HL-60 (cell line): ENCODE results near the gene SORL1.

Experiments used
- DNase-seq, 2 experiments: peaks; one replicate each; pipeline ENCODE4 v3.0.0-alpha.2; 2010 to 2020; ENCODE audit warnings: low read depth in 1 of 2, low spot score in 1 of 2
- H3K27ac ChIP-seq: fragments of 250-450 bp; sonication (Bioruptor Pico); replicated peaks from 2 replicates; pipeline ENCODE4 v1.5.1; 2020; ENCODE audit warnings: mild to moderate bottlenecking, moderate library complexity
- H3K27me3 ChIP-seq: fragments of 250-450 bp; sonication (Bioruptor Pico); 2 replicates; pipeline ENCODE4 v1.5.1; 2021; ENCODE audit warnings: mild to moderate bottlenecking, moderate library complexity; ENCODE audit not compliant: insufficient read depth, poor library complexity, severe bottlenecking
- H3K4me3 ChIP-seq: replicated peaks from 2 replicates; pipeline ENCODE4 v1.5.1; 2011; ENCODE audit warnings: mild to moderate bottlenecking, control low read depth, low read length; ENCODE audit not compliant: insufficient read depth
- GABPA ChIP-seq: IDR thresholded peaks from 2 replicates; pipeline ENCODE4 v1.6.1; 2012; ENCODE audit warnings: low read depth
- POLR2AphosphoS5 ChIP-seq: IDR thresholded peaks from 2 replicates; pipeline ENCODE4 v1.6.1; 2012; ENCODE audit warnings: low read depth
- SPI1 ChIP-seq: IDR thresholded peaks from 2 replicates; pipeline ENCODE4 v1.6.1; 2012; ENCODE audit warnings: low read depth, mild to moderate bottlenecking, borderline replicate concordance
- TF ChIP-seq, protein P1 (sequence below): IDR thresholded peaks from 2 replicates; pipeline ENCODE4 v1.6.1; 2012; ENCODE audit warnings: low read depth; ENCODE audit not compliant: insufficient replicate concordance
- TF ChIP-seq, protein P2 (sequence below): IDR thresholded peaks from one replicate; pipeline ENCODE4 v1.5.1; 2011; ENCODE audit warnings: low read length, control low read depth, inconsistent platforms; ENCODE audit not compliant: insufficient read depth

Gene SORL1

DNA sequence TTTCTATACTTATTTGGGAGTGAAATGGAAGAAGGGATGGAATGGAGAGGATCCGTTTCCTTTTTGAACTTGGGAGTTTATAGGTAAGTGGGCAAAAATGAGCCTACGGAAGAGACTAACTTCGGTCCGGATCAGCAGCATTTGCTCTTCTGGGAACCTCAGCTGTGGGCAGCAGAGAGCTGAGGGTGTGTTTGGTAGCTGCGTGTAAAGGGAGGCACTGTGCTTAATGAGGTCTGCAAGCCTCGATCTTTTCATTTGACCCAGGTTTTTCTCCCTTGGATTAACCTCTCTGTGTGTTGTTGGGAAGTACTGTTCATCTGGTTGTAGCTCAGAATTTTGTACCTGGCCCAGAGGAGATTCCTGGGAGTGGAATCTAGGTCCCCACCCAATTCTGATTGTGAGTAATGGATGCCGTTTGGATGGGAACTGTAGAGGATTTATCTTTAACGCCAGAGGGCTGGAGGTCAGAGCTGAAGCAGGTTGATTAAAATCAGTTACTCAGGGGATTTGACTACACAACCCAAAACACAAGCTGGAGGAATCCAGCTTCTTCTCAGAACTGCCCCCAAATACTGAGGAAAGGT, 202.2 kb downstream of the SORL1 start:
- DNase-seq, result no peak
- TF ChIP-seq, protein P1, sequence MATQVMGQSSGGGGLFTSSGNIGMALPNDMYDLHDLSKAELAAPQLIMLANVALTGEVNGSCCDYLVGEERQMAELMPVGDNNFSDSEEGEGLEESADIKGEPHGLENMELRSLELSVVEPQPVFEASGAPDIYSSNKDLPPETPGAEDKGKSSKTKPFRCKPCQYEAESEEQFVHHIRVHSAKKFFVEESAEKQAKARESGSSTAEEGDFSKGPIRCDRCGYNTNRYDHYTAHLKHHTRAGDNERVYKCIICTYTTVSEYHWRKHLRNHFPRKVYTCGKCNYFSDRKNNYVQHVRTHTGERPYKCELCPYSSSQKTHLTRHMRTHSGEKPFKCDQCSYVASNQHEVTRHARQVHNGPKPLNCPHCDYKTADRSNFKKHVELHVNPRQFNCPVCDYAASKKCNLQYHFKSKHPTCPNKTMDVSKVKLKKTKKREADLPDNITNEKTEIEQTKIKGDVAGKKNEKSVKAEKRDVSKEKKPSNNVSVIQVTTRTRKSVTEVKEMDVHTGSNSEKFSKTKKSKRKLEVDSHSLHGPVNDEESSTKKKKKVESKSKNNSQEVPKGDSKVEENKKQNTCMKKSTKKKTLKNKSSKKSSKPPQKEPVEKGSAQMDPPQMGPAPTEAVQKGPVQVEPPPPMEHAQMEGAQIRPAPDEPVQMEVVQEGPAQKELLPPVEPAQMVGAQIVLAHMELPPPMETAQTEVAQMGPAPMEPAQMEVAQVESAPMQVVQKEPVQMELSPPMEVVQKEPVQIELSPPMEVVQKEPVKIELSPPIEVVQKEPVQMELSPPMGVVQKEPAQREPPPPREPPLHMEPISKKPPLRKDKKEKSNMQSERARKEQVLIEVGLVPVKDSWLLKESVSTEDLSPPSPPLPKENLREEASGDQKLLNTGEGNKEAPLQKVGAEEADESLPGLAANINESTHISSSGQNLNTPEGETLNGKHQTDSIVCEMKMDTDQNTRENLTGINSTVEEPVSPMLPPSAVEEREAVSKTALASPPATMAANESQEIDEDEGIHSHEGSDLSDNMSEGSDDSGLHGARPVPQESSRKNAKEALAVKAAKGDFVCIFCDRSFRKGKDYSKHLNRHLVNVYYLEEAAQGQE, result no peak
- no peak for TF ChIP-seq GABPA
- TF ChIP-seq, protein P2, sequence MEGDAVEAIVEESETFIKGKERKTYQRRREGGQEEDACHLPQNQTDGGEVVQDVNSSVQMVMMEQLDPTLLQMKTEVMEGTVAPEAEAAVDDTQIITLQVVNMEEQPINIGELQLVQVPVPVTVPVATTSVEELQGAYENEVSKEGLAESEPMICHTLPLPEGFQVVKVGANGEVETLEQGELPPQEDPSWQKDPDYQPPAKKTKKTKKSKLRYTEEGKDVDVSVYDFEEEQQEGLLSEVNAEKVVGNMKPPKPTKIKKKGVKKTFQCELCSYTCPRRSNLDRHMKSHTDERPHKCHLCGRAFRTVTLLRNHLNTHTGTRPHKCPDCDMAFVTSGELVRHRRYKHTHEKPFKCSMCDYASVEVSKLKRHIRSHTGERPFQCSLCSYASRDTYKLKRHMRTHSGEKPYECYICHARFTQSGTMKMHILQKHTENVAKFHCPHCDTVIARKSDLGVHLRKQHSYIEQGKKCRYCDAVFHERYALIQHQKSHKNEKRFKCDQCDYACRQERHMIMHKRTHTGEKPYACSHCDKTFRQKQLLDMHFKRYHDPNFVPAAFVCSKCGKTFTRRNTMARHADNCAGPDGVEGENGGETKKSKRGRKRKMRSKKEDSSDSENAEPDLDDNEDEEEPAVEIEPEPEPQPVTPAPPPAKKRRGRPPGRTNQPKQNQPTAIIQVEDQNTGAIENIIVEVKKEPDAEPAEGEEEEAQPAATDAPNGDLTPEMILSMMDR, result no peak
- no peak for TF ChIP-seq SPI1
- no peak for TF ChIP-seq POLR2AphosphoS5
- no peak overlapping the region for H3K4me3 ChIP-seq
- H3K27me3 ChIP-seq, result no peaks in the 10 kb centered on the region
- H3K27ac ChIP-seq, result no peak overlapping the region

DNA sequence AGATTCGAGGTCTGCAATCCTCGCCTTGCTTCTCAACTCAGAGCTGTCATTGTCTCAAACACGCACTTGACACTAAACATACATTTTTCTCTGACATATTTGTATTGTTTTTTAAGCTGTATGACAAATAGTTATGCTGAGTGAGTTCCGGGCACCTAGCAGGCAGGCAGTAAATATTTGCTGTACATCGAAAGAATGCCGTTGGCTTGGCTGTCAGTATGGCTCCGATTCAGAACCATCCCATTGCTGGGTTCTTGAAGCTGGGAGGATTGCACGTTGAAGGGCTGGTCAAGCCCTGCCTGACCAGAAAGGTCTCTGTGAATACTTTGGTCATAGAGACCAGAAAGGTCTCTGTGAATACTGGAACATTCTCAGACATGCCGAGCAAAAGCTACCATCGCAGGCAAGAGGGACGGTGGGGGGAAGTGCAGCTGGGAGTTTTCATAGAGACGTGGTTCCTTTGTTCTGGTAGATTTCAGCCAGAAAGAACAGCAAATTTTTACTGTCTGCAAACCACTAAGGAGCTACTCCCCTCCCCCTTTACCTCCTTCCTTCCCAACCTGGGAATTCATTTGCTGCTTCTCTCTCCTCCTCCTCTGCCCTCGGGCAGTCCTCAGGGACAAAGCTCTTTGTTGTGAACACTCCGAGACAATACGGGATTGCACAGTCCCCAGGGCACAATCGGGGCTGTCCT, 202.9 kb downstream of the SORL1 start:
- Histone ChIP-seq H3K27ac (no peak overlapping the region), H3K4me3 (peak overlapping the region; percentile 47), H3K27me3 (no peaks in the 10 kb centered on the region)
- TF ChIP-seq SPI1 (peak; percentile 47; the same call in 1 of the 2 replicates), POLR2AphosphoS5 (no peak)
- no peak for DNase-seq

DNA sequence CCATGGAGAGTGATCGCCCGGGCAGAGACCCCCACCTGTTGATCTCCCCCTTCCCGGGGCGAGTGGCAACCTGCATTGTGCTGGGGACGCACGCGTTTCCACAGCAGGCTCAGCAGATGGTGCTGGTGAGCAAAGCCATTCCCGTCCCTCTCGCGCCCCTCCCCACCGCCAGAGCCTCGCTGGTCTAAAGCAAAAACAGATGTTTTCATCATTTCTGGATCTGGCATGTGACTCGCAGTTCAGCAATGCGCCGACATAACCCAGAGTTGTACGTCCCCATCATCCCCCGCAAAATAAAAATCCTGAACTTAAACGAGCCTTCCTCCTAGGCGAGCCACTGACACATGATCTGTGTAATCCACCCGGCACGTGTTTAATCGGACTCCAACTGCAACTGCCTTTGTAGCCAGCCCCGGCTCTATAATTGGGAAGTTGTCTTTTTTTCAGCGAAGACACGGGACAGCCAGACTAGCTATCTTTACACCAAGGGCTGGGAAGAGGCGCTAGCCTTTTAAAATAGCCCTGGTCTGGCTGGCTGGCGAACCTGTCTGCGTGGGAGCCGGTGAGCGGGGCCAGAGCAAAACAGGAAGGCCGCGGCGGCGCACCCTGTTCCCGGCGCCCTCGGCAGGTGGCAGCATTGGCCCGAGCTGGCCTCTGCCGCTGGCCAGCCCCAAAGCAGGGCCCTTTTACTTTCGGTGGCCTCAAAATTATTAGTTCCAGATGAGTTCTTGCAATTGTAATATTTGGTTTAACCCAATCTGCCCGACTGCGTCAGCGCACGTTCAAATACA, 203.6 kb downstream of the SORL1 start:
- no peaks in the 10 kb centered on the region for H3K27me3 ChIP-seq
- TF ChIP-seq GABPA, result no peak
- no peak for TF ChIP-seq POLR2AphosphoS5
- TF ChIP-seq SPI1, result peak; percentile 75
- TF ChIP-seq, protein P2, result peak; percentile 74
- TF ChIP-seq, protein P1, result peak; percentile 43
- peak; percentile 61 to 73 for DNase-seq
- peak overlapping the region; percentile 47 for H3K27ac ChIP-seq
- H3K4me3 ChIP-seq, result peak overlapping the region; percentile 47

DNA sequence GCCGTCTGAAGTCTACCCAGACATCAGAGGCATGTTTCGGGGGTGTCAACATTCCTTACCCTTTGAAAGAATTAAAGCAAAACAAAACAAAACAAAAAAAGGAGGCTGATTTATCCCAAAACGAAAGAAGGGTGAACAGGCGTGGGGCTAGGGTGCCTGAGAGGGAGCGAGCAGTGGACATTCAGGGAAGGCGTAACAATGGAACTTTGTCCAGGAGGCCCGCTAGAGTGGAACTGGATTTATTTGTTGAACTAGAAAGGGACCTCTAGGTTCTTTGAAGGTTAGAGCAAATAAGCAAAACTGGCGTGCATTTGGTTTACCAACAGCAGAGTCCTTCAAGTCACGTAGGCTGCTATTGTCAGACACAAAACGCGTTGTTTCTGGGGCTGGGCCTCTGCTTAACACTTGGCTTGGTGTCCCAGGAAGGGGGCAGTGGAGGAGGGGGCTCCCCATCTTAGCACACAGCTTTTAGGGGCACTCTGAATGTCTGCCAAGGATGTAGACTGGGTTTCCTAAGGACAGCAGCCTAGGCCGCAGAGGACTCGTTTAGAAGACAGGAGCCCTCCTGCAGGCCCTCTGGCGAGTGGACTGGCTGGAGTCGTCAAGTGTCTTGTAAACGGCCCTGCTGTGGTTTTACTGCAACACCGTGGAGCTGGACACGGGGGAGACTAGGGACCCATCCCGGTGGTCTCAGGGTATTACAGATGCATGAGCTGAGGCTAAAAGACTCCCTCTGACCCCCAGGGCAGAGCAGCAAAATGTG, 204.4 kb downstream of the SORL1 start:
- no peak overlapping the region for H3K4me3 ChIP-seq
- no peak for DNase-seq
- H3K27ac ChIP-seq, result no peak overlapping the region
- H3K27me3 ChIP-seq, result no peaks in the 10 kb centered on the region
- TF ChIP-seq POLR2AphosphoS5 (no peak), GABPA (no peak), SPI1 (no peak)
- TF ChIP-seq, protein P2, result no peak
- TF ChIP-seq, protein P1, result no peak
